HG03095 (cell line): ENCODE measurements around the gene PRAC1.

Source experiments
- ATAC-seq: cut with Tn5 transposase; IDR thresholded peaks from one replicate; pipeline ENCODE4 v1.9.1; 2021; ENCODE audit warnings: moderate library complexity; ENCODE audit not compliant: unreplicated experiment

PRAC1 gene

DNA sequence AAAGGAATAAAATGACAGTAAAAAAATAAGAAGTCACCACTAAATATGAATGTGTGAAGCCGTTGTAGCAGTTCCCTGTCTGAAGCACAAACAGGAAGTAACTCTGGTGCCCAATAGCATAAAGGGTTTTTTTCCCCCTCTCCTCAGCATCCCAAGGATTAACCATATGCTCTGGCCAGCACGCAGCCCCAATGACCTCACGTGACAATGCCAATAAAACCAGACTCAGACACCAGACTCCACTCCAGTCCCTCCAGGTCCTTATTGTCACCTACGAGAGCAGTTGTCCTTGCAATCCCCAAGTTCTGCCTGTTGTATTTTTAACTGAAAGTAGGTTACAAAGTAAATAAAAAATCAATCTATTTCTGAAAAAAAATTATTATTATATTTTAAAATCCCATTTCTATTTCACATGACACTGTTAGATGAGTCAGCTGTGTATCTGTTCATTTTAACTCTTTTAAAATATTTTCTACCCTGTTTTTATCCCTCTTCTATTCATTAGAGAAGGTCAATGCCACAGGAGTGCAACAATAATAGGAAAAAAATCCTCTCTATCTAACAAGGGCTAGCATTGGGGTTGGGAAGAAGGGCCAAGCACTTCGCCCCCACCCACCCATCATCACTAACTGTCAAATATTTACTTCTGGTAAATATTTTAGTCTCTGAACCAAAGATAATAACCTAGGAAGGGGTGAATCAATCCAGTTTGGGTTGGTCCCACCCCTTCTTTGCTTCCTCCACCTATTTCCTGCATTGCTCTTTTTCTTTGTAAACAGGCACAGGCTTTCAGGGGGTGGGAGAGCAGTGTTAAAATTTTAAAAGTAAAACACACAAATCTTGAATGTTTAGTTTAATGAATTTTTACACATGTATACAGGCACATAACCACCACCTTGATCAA is 6.6 kb downstream of the PRAC1 start:
- ATAC-seq = no peak

DNA sequence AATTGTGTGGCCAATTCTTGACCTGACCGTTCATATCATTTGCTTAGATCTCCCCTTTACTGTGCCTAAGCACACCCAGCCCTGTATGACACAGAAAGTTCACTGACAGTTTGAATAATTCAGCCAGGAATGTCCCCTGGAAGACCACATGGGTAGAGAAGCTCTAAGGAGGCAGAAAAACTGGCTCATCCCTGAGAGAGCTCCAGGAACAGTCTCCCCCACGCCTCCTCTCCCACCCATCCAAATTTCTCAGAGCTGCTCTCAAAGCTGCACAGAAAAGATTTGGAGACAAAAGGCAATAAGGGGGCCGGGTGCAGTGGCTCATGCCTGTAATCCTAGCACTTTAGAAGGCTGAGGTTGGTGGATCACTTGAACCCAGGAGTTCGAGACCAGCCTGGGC is 11.2 kb downstream of the PRAC1 start:
- no peak for ATAC-seq

DNA sequence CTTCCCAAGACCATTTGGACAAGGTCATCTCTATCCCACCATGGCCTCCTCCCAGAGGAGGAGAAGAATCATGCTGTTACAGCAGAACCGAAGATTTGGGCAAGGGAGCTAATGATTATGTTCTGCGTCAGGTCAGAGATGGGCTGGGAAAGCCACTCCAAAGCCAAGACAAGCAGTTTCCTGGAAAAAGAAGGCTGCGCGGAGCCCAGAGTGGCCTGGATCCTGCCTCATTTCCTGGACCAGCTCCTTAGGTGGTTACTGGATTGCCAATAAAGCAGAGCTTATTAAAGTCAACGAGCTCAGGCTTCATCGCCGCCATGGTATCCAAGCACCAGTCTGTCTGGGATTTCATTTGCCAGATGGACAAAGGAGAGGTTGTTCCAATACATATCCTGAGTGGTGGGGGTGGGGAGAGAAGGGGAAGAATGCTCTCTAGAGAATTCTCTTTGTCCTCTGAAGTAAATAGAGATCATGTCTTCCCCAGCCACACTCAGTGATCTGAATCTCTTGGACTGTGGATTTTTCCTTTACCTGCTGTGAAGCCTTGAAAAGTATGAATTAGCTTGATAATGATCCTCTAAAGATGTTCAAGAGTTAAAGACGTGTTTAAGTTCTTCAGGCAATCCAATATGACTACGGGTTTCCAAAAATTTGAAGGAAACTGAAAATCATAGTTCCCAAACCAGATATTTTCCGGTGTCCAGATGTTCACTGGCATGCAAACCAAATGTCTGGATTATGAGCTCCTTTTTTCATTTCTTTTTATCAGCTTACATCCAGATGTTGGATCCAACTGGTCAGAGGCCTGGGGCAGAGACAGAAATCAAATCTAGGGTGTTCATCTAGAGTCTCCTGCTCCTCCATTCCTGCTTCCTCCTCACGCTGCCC is 17.7 kb downstream of the PRAC1 start:
- ATAC-seq = no peak

DNA sequence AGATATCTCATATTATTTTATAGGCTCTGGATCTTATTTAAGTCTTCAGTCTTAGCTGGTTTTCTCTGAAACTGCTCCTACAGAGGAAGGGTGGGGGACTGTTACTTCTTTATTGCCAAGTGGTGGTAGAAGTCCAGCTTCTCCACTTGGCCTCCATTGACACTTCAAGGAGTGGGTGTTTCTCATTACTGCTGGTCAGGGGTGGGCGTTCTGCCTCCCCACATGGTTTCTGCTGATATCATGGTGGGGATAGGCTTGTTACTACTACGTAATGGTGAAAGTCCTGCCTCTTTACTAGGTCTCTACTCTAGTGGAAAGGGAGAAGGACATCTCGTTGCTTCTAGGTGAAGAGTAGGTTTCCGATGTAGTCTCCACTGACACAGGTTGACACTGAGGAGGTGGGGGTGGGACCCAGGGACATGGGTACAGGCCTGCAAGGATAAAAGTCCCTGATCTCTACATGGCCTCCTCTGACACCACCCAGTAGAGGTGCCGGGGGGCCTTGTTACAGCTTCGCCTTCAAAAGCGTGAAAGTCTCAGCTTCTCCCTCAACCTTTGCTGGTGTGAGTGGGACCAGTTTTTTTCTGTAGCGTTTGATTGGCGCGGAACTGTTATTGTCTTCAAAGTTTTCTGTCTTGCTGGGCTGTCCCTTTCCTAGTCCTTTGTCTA is 20.3 kb downstream of the PRAC1 start:
- no peak for ATAC-seq

DNA sequence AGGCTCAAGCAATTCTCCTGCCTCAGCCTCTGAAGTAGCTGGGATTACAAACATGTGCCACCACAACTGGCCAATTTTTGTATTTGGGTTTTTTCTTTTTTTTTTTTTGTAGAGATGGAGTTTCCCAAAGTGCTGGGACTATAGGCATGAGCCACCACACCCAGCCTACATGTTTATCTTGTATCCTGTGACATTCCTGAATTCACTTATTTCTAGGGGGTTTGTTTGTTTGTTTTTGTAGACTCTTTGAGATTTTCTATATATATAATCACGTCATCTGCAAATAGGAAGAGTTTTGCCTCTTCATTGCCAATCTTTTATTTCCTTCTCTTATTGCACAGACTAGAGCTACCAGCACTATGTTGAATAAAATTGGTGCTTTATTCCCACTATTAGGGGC is 29.1 kb downstream of the PRAC1 start:
- ATAC-seq = no peak

DNA sequence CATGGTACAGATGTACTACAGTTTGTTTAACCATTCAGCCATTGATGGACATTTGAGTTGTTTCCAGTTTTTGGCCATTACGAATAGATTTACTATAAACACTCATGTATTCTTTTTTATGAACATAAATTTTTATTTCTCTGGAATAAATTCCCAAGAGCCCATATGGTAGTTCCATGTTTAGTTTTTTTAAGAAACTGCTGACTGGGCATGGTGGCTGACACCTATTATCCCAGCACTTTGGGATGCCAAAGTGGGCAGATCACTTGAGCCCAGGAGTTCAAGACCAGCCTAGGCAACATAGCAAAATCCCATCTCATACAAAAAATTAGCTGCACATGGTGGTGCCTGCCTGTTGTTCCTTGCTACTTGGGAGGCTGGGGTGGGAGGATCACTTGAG is 30.3 kb downstream of the PRAC1 start:
- no peak for ATAC-seq

DNA sequence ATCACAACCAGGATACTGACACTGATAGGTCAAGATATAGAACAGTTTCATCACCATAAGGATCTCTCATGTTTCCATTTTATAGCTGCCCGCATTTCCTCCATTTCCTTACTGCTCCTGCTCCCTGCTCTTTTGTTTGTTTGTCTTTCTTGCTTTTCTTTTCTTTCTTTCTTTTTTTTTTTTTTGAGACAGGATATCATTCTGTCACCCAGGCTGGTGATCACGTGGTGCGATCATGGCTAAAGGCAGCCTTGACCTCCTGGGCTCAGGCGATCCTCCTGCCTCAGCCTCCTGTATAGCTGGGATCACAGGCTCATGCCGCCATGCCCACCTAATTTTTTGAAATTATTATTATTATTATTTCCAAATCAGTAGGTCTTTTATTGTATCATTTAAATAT is 31.7 kb downstream of the PRAC1 start:
- no peak for ATAC-seq

DNA sequence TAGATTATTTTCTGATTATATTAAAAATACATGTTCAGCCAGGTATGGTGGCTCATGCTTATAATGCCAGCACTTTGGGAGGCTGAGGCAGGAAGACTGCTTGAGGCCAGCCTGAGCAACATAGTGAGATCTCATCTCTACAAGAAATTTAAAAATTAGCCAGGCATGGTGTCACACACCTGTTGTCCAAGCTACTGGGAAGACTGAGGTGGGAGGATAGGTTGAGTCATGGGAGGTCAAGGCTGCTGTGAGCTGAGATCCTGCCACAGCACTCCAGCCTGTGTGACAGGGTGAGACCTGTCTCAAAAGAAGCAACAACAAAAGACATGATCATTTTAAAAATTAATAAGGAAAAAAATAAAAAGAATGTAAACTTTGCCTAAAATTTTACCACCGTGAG is 40.7 kb downstream of the PRAC1 start:
- no peak for ATAC-seq

DNA sequence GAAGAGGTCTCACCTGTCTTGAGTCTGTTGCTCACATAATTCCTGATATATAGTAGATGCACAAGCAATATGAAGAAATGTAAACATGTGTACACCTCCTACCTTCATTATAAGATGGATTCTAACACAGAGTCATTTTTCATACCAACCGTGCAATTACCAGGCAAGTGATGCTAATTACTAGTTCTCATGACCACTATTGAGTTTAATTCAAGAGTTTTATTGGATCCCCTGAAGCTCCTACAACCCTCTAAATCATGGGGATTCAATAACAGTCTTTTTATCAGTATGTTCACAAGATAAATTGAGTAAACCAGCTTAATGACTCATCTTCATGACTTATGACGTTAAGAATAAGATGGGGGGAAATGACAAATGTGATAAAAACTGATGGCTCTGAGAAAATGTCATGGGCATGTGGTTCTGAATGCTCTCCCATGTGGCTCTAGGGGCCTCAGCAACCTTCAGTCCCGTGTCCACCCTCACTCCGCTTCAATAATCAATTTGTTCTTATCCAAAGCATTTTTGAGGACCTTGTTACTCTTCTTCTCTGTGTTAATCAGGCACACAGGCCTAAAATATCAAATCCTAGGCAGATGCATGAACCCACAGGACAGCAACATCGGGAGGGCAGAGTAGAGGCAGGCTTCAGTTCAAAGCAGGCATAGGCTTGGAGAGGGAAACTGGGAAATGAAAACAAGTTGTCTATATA is 42.8 kb downstream of the PRAC1 start:
- ATAC-seq = no peak

DNA sequence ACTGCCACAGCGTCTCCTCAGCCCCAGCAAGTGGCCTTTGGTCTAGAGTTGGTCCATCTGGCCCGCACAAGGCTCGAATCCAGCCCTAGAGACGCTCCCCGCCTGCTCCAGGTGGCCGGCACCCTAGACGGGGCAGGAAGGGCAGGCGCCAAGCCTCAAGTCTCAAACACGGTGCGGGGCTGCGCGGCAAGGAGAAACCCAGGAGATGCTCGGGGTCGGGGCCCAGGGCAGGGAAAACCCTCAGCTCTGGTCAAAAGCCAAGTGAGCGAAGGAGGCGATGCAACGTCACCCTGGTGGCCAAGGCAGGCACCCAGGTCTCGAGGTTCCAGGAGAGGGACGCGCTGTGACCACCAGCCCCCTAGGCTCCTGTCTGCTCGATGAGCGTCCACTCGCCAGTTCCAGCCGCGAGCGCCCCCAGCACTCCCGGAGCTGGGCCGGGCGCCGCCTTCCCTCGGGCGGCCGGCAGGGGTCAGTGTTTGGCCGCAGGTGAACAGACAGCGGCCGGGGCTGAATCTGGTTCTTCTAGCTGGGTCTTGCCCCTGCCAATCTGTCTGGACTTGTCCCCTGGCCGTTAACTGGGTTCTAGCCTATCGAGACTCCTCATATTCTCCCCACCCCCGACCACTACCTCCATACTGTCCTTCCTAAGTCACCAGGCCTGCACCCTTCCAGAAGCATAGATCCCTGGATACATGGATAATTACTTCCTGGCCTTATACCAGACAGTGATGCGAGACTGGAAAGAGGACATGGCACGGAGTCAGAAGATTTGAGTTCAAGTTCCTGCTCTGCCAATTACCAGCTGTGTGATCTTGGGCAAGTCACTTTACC is 44.0 kb downstream of the PRAC1 start:
- no peak for ATAC-seq

DNA sequence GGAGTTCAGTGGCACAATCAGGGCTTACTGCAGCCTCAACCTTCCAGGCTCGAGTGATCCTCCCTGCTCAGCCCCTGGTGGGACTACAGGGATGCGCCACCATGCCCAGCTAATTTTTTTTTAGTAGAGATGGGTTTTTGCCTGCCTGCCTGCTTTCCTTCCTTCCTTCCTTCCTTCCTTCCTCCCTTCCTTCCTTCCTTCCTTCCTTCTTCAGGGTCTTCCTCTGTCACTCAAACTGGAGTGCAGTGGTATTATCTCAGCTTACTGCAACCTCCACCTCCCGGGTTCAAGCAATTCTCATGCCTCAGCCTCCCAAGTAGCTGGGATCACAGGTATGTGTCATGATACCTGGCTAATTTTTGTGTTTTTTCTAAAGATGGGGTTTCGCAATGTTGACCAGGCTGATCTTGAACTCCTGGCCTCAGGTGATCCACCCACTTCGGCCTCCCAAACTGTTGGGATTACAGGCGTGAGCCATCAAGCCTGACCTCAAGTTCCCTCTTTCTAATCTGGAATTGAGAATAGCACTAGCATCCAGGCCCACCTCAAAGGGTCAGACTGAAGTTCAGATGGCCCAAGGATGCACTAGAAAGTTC is 45.3 kb downstream of the PRAC1 start:
- no peak for ATAC-seq

DNA sequence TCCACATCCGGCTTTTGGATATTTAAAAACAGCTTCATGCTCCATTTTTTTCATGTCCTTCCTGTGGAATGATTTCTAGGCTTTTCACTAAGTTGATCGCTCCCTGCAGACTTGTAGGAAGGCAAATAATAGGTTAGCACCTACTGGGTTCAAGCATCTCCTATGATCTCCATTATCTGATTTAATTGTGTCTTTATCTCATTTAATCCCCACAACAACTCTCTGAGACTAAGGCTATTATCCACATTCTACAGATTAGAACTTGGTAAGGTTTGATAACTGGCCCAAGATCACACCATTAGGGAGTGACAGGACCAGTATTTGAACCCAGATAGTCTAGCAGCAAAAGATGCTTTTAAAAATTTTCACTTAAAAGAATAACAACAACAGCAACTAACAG is 50.0 kb downstream of the PRAC1 start:
- no peak for ATAC-seq
